ENCODE measurements around the gene STX11. TPM values are rescaled to one million over a fixed set of nuclear protein-coding genes. Genes with fewer than 3 reads are reported as not detected.

STX11 gene
- total and polyA plus RNA-seq, 12 donors: 4.8 to 15.9 (median 8.8) TPM

DNA sequence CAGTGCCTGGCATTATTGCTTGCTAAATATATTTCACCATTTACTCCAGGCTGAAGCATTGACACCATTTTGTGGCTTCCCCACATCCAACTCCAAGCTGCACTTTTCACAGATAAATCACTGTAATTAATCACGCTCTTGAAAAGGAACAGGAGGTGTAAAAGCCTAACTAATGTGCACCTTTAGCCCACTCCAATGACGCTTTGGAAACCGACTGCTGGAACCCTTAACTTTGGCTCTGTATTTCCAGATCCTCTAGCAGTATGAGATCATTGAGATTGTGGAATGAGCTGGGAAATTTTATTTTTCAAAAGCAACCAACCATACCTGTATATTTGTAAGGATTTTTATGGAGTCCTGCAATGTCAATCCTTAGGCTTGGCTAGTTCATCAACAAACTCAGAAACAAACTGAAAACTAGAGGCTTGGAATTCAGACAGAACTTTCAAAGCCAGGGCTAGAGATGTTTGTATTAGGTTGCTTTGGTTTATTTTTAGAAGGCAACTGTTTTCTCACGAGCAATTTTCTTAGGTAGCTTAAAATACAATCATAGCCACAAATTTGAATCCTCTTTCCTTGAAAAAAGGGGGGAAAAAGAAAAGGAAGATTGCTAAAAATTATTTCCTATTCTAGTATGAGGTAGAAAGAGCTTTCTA, 82.0 kb downstream of the STX11 start:
- H3K9me3 ChIP-seq: peaks cover 0 to 4% (median 0%) of the 10 kb centered on the region in 11 donors
- H3K27ac ChIP-seq: peak overlapping the region in 4 of 10 donors; percentile 5 to 59 (median 18)
- intact Hi-C loops (cut with DNase I): no loop called here
- DNase-seq (no peak), ATAC-seq (no peak)
- no peaks in the 10 kb centered on the region for H3K27me3 ChIP-seq
- 56 to 66% methylated on average over 4 of the region's 4 CpGs for WGBS, 2 donors
- no peaks in the 10 kb centered on the region for H3K36me3 ChIP-seq
- H3K4me1 ChIP-seq: peaks cover 0 to 23% (median 14%) of the 10 kb centered on the region in 9 donors
- TF ChIP-seq, protein P1, sequence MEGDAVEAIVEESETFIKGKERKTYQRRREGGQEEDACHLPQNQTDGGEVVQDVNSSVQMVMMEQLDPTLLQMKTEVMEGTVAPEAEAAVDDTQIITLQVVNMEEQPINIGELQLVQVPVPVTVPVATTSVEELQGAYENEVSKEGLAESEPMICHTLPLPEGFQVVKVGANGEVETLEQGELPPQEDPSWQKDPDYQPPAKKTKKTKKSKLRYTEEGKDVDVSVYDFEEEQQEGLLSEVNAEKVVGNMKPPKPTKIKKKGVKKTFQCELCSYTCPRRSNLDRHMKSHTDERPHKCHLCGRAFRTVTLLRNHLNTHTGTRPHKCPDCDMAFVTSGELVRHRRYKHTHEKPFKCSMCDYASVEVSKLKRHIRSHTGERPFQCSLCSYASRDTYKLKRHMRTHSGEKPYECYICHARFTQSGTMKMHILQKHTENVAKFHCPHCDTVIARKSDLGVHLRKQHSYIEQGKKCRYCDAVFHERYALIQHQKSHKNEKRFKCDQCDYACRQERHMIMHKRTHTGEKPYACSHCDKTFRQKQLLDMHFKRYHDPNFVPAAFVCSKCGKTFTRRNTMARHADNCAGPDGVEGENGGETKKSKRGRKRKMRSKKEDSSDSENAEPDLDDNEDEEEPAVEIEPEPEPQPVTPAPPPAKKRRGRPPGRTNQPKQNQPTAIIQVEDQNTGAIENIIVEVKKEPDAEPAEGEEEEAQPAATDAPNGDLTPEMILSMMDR (IDR thresholded peaks at IDR 0.05): no peak
- H3K4me3 ChIP-seq: no peak overlapping the region

DNA sequence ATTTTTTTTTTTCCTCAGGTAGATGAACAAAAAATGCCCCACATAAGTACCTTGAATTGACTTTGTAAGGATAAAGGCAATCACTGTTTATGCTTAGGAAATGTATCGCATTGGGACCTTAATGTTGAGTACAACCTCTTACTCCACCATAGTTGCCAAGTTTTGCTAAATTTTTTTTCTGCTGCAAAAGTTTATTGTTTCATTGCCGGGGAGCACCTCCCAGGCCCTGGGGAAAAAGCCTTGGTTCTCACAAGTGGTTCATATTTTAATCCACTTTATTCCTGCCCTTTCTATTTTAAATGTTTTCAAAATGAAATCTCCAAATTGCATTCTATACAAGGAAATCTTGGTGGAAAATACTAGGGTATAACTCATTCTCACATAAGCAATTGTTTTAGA, 82.5 kb downstream of the STX11 start:
- H3K4me1 ChIP-seq: peaks cover 0 to 23% (median 14%) of the 10 kb centered on the region in 9 donors
- TF ChIP-seq, protein P1 (IDR thresholded peaks at IDR 0.05): no peak
- 60 to 65% methylated on average over 2 of the region's 2 CpGs for WGBS, 2 donors
- no peak overlapping the region for H3K4me3 ChIP-seq
- peaks cover 0 to 4% (median 0%) of the 10 kb centered on the region in 11 donors for H3K9me3 ChIP-seq
- DNase-seq (no peak), ATAC-seq (peak in 3 of 8 donors; percentile 34 to 67 (median 42))
- intact Hi-C loops (cut with DNase I): no loop called here
- H3K27me3 ChIP-seq: no peaks in the 10 kb centered on the region
- no peaks in the 10 kb centered on the region for H3K36me3 ChIP-seq
- peak overlapping the region in 4 of 10 donors; percentile 5 to 59 (median 18) for H3K27ac ChIP-seq

DNA sequence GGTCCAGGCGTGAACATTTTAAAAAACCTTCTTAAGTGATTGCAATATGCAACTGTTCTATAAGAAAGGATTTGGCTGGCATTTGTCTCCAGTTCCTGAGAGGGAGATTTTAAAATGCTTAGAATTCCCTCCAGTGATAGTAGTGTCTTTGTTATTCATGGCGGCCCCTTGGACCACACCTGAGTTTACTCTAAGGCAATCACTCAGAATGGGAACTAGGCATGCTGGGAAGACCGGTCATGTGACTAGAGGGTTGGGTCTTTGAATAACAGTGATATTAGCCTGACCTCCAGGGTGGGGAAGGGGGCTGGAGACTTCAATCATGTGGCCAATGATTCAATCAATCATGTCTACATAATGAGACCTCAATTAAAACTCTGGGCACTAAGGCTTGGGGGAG, 84.1 kb downstream of the STX11 start:
- peaks cover 0 to 8% (median 0%) of the 10 kb centered on the region in 11 donors for H3K9me3 ChIP-seq
- no peak for DNase-seq
- no peaks in the 10 kb centered on the region for H3K36me3 ChIP-seq
- intact Hi-C loops (cut with DNase I): no loop called here
- 95 to 97% methylated on average over 3 of the region's 3 CpGs for WGBS, 2 donors
- no peak for ATAC-seq
- H3K27ac ChIP-seq: no peak overlapping the region
- H3K4me3 ChIP-seq: no peak overlapping the region
- H3K27me3 ChIP-seq: no peaks in the 10 kb centered on the region
- TF ChIP-seq, protein P1 (IDR thresholded peaks at IDR 0.05): no peak
- H3K4me1 ChIP-seq: peaks cover 0 to 23% (median 14%) of the 10 kb centered on the region in 9 donors

DNA sequence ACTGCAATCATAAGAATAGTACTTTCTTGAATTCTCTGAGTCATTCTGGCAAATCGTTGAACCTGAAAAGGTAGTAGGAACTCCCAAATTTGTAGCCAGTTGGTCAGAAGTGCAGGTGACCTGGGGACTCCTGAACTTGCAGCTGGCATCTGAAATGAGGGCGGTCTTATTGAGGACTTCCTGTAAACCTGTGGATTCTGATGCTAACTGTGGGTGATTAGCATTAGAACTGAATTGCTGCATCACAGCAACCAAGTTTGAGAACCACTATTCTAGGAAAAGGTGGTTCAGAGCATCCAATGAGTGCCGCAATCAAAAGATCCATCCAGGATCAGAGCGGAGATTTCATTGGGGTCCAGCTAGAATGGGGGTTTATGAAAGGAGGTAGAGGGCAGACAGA, 84.6 kb downstream of the STX11 start:
- no peak for ATAC-seq
- H3K4me3 ChIP-seq: no peak overlapping the region
- H3K27ac ChIP-seq: no peak overlapping the region
- H3K9me3 ChIP-seq: peaks cover 0 to 8% (median 0%) of the 10 kb centered on the region in 11 donors
- no peak for DNase-seq
- no peaks in the 10 kb centered on the region for H3K27me3 ChIP-seq
- TF ChIP-seq, protein P1 (IDR thresholded peaks at IDR 0.05): no peak
- intact Hi-C loops (cut with DNase I): no loop called here
- peaks cover 0 to 23% (median 14%) of the 10 kb centered on the region in 9 donors for H3K4me1 ChIP-seq
- 83 to 85% methylated on average over 4 of the region's 4 CpGs for WGBS, 2 donors
- no peaks in the 10 kb centered on the region for H3K36me3 ChIP-seq

Other genes starting within 250 kb of the STX11 start
- gene PLAGL1, start 142.3 kb upstream of the STX11 start, total RNA-seq: 10 to 100 TPM in 6 of 10 donors, 1 to 10 TPM in 4; 9.0 to 24.6 (median 12.5) TPM
- gene PLAGL1, start 142.3 kb upstream of the STX11 start, polyA plus RNA-seq: 10 to 100 TPM in 1 of 2 donors, 1 to 10 TPM in 1; 5.4 to 24.6 TPM
- 100 to 1,000 TPM; 107 to 158 (median 120) TPM for gene SF3B5, start 54.9 kb upstream of the STX11 start, total RNA-seq
- gene SF3B5, start 54.9 kb upstream of the STX11 start, polyA plus RNA-seq: 100 to 1,000 TPM in 1 of 2 donors, 10 to 100 TPM in 1; 84.2 to 333 TPM
- gene UTRN, start 134.8 kb downstream of the STX11 start, total RNA-seq: 100 to 1,000 TPM in 2 of 10 donors, 10 to 100 TPM in 8; 54.4 to 109 (median 85.5) TPM
- gene UTRN, start 134.8 kb downstream of the STX11 start, polyA plus RNA-seq: 10 to 100 TPM; 11.4 to 23.2 TPM